ENCODE measurements around the gene BEST1.
"Not testable (repeated sequence)": the region's sequence is repeated elsewhere in the genome, so short reads cannot be mapped to it uniquely, and the experiment has no call there.

BEST1 gene

GRCh38 chr11:61964666-61965271 is 14.6 kb downstream of the BEST1 start:
- DNase-seq, result not testable (repeated sequence)

- no peak for DNase-seq
Measured at GRCh38 chr11:61966734-61967115, 16.6 kb downstream of the BEST1 start.

- DNase-seq, result peak; percentile 76 to 97
Measured at GRCh38 chr11:61967116-61967923, 17.2 kb downstream of the BEST1 start, which contains the start of gene FTH1. Gene FTH1, minus strand, starts transcription at chr11:61967634. Its CDS starts 209 bp downstream, at chr11:61967425.

- peak; percentile 44 to 58 for DNase-seq
Measured at GRCh38 chr11:61967924-61968757, 18.0 kb downstream of the BEST1 start.

GRCh38 chr11:61968758-61969390 is 18.7 kb downstream of the BEST1 start:
- no peak for DNase-seq

- DNase-seq, result no peak
Measured at GRCh38 chr11:61969391-61969758, 19.2 kb downstream of the BEST1 start.

- DNase-seq, result no peak
Measured at GRCh38 chr11:61969838-61970662, 19.9 kb downstream of the BEST1 start.

GRCh38 chr11:61971248-61972111 is 21.3 kb downstream of the BEST1 start:
- DNase-seq, result peak; percentile 90 to 98

GRCh38 chr11:61972112-61972671 is 22.0 kb downstream of the BEST1 start:
- DNase-seq, result no peak

- no peak for DNase-seq
Measured at GRCh38 chr11:61972672-61973475, 22.7 kb downstream of the BEST1 start.

GRCh38 chr11:61973476-61974162 is 23.5 kb downstream of the BEST1 start:
- DNase-seq, result peak in 1 of 2 experiments; percentile 36

- no peak for DNase-seq
Measured at GRCh38 chr11:61974766-61975631, 24.8 kb downstream of the BEST1 start.

- DNase-seq, result no peak
Measured at GRCh38 chr11:61975638-61976419, 25.7 kb downstream of the BEST1 start.

GRCh38 chr11:61976420-61976800 is 26.3 kb downstream of the BEST1 start:
- no peak for DNase-seq

GRCh38 chr11:61976813-61977475 is 26.8 kb downstream of the BEST1 start:
- DNase-seq, result no peak

All from NCI-H446 (cell line).